Activated CD4-positive, alpha-beta T cell treated with anti-CD3 and anti-CD28 coated beads, Interleukin-10, Interleukin-2, amounts not matched to agents 100 ng/mL and 50 ng/mL, durations not matched to agents 16 hours and 8 hours (primary cell): ENCODE results near the gene FAM168A.

ENCODE experiments used
- DNase-seq: peaks from one replicate; pipeline ENCODE4 v3.0.0-alpha.2; 2020

The FAM168A gene

GRCh38 chr11:73597956-73598718 is at the start of gene FAM168A:
Gene FAM168A, minus strand, starts transcription at chr11:73598112. Its CDS starts 129,638 bp downstream, at chr11:73468474.
- DNase-seq, result peak; percentile 96

GRCh38 chr11:73647459-73648100 is 49.7 kb upstream of the FAM168A start:
- DNase-seq, result peak; percentile 92

DNA sequence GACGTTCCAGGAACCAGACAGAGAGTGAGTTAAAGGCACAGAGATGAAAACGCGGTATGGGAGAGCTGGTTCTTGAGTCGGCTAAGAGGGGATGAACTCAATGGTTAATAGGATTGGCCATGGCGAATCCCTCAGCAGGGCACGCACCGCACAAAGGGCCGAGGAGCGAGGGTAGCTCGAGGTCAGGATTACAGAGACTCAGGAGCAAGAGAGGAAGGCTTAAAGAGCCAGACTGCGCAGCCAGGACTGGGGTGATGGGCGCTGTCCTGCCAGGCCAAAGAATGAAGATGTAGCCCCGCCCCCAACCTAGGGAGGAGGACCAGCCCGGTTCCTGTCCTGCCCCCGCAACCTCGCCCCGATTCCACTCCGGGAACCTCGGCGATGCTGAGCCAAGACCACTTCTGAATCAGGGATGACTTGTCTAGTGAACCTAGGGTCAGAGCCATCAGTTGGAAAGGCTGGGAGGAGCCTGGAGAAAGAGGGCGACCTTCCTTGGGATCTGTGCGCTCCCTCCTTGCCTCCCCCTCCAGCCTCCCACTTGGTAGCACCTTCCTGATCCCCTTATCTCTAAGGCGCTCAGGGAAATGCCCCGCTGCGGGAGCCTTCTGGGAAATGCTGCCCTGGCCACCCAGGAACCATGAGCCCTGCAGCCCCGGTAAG is 48.2 kb upstream of the FAM168A start, which contains the start of gene PLEKHB1:
Gene PLEKHB1, plus strand, starts transcription at position 610 of the 660 bp plus-strand sequence. Its CDS starts 28 bp downstream, at position 638.
- DNase-seq, result no peak

DNA sequence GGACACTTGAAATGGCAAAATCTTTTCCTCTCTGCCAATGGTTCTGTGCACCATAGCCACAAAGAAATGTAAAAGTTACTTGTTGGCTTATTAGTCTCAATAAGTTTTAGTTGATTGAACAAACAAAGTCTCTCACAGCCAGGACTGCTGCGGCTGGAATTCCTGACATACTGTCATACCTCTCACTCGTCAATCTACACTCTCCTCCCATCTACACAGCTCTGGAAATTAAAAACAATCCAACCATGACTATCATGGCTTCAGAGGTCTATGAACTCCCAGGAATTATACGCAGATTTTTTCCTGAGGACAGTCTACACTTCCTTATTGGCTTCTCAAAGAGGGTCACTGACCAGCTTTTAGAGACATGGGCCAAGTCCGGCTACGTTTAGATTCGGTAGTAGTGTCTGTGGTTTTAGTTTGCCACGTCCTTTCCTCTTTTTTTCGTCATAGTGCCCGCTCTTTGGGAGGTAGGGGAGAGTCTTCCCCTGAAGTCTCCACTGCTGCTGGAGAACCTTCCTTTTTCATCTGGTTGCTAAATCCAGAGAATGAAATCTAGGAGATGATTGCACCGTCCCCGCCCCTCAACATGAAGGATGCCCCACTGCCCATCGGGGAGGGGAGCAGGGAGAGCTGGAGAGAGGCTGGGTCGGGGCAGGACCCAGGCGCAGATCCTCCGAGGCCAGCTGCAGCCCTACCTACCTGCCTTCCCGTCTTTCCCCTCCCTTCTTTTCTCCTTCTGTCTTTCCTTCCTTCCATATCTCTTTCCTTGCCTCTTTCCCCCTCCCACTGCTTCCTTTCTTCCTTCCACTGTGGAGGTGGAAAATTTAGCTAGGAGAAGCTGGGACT is 47.4 kb upstream of the FAM168A start:
- DNase-seq, result no peak

- no peak for DNase-seq
Measured at GRCh38 chr11:73641668-73642067, 43.8 kb upstream of the FAM168A start.

DNA sequence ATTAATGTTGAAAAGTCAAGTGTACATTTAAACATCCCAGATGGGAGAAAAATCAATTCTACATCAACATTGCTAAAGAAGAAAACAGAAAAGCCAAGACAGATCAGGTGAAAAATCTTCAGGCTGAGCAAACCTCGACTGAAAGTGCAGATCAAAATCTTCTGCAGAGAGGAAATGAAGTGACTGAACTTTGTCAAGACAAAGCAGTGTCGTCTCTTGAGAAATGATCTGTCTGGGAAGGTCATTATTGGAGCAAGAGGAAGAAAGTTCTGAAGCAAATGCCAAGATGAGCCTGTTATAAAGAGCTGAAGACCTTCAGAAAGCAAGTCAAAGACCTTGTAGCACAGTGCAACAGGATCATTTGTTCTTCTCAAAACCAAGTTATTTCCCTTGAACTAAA is 42.7 kb upstream of the FAM168A start:
- no peak for DNase-seq

GRCh38 chr11:73637012-73637411 is 39.1 kb upstream of the FAM168A start:
- DNase-seq, result no peak

DNA sequence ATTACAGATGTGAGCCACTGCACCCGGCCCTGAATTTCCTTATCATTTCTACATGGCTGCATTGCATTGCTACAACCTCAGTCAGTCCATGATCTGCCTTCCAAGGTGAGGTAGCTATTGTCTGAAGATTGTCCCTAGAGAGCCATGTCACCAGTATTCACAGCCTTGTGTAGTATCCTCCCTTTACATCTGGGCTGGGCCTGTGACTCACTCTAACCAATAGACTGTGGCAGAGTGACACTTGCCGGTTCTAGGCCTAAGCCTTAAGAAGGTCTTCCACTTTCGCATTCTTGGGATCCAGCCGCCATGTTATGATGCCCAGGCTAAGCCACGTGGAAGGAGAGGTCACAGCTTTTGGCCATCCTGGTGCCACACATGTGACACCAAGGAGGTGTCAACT is 38.3 kb upstream of the FAM168A start:
- DNase-seq, result no peak

- no peak for DNase-seq
Measured at GRCh38 chr11:73635721-73636120, 37.8 kb upstream of the FAM168A start.

DNA sequence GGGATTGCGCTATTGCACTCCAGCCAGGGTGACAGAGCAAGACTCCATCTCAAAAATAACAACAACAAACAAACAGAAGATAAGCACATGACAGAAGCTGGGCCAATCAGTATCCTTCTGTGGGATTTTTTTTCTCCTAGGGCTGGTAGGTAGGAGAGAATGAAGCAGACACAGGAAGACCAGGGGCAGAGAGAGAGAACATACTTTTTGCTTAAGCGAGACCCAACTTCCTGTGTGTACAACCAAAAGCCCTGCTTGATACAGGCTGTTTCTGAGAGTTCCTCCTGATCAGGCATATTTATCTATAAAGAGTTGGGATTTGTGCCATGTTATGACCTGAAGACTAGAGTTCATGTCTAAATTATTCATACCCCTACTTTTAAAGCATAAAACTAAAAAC is 36.1 kb upstream of the FAM168A start:
- DNase-seq, result no peak

DNA sequence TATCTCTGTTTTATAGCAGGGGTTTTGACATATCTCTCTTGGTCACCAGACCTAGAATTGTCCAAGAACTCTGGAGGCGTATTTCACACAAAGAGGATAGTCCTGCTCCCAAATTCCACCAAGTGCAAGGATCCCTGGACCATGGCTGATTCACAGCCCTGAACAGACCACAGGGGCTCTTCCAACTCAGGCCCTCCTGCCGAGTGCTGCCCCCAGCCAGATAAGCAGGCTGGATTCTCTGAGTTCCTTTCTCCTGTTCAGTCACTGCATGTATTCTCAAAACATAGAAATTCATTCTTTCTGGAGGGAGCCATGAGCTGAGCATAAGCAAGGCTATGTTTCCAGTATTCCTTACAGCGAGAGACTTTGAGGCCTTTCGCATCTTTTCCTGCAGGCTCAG is 35.1 kb upstream of the FAM168A start:
- DNase-seq, result no peak

GRCh38 chr11:73629907-73630306 is 32.0 kb upstream of the FAM168A start:
- no peak for DNase-seq

DNA sequence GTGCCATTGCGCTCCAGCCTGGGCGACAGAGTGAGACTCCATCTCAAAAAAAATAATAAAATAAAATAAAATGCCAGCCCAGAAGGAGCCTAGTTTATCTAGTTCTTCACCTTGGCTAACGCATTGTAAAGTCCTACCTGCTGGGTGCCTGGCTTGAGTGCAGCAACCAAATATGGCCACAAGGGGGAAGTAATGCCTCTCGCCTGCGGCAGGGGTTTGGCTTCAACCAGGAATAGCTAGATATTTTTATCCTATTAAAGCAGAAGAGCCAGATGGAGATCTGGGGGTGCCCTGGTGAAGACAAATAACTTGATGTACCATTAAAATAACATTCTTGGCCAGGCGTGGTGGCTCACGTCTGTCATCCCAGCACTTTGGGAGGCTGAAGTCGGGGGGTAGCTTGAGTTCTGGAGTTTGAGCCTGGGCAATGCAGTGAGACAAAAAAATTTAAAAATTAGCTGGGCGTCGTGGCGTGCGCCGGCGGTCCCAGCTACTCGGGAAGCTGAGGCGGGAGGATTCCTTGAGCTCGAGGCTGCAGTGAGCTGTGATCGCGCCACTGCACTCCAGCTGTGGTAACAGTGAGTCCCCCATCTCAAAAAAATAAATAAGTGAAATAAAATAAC is 27.9 kb upstream of the FAM168A start:
- DNase-seq, result peak; percentile 69

- DNase-seq, result no peak
Measured at GRCh38 chr11:73623686-73624085, 25.8 kb upstream of the FAM168A start.

- no peak for DNase-seq
Measured at GRCh38 chr11:73622926-73623593, 25.1 kb upstream of the FAM168A start.

GRCh38 chr11:73614591-73614990 is 16.7 kb upstream of the FAM168A start:
- no peak for DNase-seq

- no peak for DNase-seq
Measured at GRCh38 chr11:73612601-73613140, 14.8 kb upstream of the FAM168A start.

DNA sequence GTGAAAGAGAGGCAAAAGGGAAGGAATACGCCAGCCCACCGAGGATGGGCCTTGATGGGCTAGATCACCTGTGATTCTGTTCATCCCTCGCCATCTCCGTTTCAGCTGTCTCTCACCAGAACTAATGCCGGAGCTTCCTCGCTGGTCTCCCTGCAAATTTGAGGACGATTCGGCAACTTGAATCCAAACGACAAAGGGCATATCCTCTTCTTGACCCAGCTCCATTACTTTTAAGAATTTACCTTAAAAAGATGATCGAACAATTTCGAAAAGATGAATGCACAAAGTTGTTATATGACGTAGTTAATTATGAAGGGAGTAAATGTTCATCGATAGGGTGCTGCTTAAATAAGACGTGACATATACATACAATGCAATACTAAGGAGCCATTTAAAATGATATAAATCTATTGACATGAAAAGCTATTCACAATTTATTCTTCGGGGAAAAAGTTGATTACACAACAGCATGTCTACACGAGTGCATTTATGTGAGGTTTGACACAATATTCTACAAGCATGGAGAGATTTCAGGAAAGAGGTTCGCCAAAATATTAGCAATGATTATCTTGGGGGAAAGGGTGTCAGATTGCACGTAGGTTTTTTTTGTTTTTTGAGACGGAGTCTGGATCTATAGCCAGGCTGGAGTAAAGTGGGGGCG is 937 bp upstream of the FAM168A start:
- DNase-seq, result no peak

GRCh38 chr11:73597336-73597955 is 466 bp downstream of the FAM168A start:
- no peak for DNase-seq

DNA sequence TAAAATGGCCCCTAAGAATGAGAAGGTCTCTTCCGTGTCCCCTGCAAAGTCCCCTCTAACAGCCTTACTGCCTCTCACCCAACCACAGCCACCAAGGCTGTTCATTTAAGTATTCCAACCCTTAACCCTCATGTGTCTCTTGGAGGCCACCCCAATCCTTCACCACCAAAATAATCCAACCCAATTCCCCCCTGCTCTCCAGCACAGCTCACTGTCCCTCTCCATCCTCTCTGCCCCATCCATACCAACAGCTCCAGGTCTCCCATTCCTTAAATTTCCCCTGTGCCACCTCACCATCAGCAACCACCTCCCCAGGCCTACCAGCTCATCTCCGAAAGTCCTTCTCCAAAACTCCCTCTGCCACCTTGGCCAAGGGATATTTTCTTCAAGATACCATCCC is 1.4 kb downstream of the FAM168A start:
- no peak for DNase-seq

DNA sequence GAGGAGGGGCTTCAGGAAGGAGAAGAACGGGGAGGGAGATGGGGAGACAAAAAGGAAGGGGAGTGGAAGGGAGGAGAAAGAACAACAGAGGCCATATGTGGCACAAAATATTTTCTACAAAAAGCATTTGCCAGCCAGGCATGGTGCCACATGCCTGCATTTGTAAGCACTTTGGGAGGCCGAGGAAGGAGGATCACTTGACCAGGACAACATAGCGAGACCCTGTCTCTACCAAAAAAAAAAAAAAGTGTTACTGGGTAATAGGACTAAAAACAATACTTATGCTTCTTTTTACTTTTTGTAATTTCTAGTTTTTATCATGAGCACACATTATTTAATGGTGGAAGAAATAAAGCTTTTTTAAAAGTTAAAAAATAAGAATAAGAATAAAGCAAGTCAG is 5.3 kb downstream of the FAM168A start:
- no peak for DNase-seq
